GM21717 (cell line): Measurements from ENCODE around the gene SECISBP2.

Source experiments
- ATAC-seq: cut with Tn5 transposase; IDR thresholded peaks from one replicate; pipeline ENCODE4 v1.9.1; 2021; ENCODE audit warnings: mild to moderate bottlenecking, moderate library complexity; ENCODE audit not compliant: unreplicated experiment

The SECISBP2 gene

GRCh38 chr9:89345476-89345875 lies 27.2 kb downstream of the SECISBP2 start:
- no peak for ATAC-seq

GRCh38 chr9:89346696-89347095 lies 28.4 kb downstream of the SECISBP2 start:
- no peak for ATAC-seq

GRCh38 chr9:89347651-89348050 lies 29.4 kb downstream of the SECISBP2 start:
- ATAC-seq = no peak

GRCh38 chr9:89349607-89350006 lies 31.3 kb downstream of the SECISBP2 start:
- no peak for ATAC-seq

- no peak for ATAC-seq
These were observed 32.8 kb downstream of the SECISBP2 start for GRCh38 chr9:89350988-89351557.

- ATAC-seq = no peak
These were observed 33.4 kb downstream of the SECISBP2 start for GRCh38 chr9:89351584-89352300.

GRCh38 chr9:89352451-89352850 lies 34.2 kb downstream of the SECISBP2 start:
- ATAC-seq = no peak

GRCh38 chr9:89352874-89353649 lies 34.8 kb downstream of the SECISBP2 start:
- ATAC-seq = no peak

GRCh38 chr9:89353989-89354388 lies 35.7 kb downstream of the SECISBP2 start:
- ATAC-seq = no peak

- no peak for ATAC-seq
These were observed 36.2 kb downstream of the SECISBP2 start for GRCh38 chr9:89354471-89354870.

- no peak for ATAC-seq
These were observed 38.5 kb downstream of the SECISBP2 start for GRCh38 chr9:89356782-89357181.

GRCh38 chr9:89357331-89358197 lies 39.3 kb downstream of the SECISBP2 start:
- ATAC-seq = no peak

GRCh38 chr9:89358376-89358916 lies 40.1 kb downstream of the SECISBP2 start:
- no peak for ATAC-seq

GRCh38 chr9:89358985-89359384 lies 40.7 kb downstream of the SECISBP2 start:
- ATAC-seq = no peak

- ATAC-seq = no peak
These were observed 41.5 kb downstream of the SECISBP2 start for GRCh38 chr9:89359751-89360261.

GRCh38 chr9:89360465-89360864 lies 42.2 kb downstream of the SECISBP2 start:
- no peak for ATAC-seq

GRCh38 chr9:89361031-89361430 lies 42.7 kb downstream of the SECISBP2 start:
- no peak for ATAC-seq

- ATAC-seq = no peak
These were observed 43.7 kb downstream of the SECISBP2 start for GRCh38 chr9:89361816-89362646.

GRCh38 chr9:89362647-89363310 lies 44.5 kb downstream of the SECISBP2 start:
- ATAC-seq = no peak
